Amygdala (tissue), 56 donors: ENCODE data around the gene STEAP1B.
"Not testable (repeated sequence)": the region's sequence is repeated elsewhere in the genome, so short reads cannot be mapped to it uniquely, and the experiment has no call there.

ENCODE experiments used
- DNase-seq, 56 donors: peaks; one replicate each; lab custom pipeline; 2025; lab: John Stamatoyannopoulos, UW

The STEAP1B gene

DNA sequence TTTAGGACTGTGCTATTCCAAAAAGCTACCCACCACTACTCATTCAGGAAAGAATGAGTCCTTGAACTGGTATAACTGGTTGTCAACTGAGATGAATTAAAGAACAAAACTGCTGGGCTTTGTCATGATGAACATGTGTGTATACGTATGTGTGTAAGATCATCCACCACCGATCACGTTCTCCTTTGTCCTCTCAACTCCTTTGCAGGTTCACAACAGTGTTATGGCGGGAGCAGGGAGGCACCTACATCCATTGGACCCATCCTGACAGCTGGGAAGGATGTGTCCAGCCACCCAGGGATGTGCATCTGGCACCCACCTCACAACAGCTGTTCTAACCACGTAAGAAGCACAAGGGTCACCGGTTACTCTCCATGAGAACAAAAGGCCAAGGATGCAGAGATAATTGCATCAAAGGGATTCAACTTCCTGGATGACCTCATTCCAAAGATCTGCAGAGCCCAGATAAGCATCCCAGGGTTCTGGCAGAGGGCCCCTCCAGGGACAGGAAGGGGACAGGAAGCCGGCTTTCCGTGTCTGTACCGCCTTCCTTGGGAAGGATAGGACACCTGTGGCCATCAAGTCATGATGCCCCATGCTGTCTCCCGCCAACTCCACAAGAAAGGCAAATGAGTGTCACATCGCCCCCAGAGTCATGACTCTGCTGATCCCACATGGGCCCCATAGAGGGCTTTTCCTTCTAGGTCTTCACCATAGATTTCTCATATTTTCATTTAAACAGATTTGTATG is 66.1 kb downstream of the STEAP1B start:
- no peak for DNase-seq

DNA sequence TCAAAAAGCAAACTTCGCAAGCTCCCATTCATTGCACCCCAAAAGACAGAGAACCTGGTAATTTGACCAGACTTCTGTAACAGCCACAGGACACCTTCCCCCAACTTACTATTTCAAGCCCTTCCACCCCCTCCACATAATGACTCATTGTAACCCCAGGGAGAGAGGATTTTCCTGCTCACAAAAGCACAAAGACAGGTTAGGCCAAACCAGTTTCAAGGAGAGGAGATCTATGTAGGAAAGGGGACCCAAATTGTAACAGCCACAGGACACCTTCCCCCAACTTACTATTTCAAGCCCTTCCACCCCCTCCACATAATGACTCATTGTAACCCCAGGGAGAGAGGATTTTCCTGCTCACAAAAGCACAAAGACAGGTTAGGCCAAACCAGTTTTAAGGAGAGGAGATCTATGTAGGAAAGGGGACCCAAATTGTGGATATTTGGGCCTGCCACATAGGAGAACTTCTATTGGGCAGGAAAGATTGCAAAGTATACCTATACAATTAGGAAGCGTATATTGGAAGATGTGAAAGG is 66.8 kb downstream of the STEAP1B start:
- DNase-seq, result not testable (repeated sequence)

DNA sequence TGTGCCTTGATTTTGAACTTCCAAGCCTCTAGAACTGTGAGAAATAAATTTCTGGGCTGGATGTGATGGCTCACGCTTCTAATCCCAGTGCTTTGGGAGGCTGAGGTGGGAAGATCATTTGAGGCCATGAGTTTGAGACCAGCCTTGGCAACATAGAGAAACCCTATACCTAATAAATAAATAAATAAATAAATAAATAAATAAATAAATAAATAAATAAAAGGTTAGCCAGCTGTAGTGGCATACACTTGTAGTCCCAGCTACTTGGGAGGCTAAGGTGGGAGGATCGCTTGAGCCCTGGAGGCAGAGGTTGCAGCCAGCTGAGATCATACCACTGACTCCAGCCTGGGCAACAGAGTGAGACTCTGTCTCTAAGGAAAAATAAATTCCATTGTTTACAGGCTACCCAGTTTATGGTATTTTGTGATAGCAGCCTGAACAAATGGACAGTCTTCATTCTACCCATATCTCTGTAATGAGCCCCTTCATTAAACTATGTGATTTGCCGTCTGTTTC is 67.7 kb downstream of the STEAP1B start:
- DNase-seq, result no peak

DNA sequence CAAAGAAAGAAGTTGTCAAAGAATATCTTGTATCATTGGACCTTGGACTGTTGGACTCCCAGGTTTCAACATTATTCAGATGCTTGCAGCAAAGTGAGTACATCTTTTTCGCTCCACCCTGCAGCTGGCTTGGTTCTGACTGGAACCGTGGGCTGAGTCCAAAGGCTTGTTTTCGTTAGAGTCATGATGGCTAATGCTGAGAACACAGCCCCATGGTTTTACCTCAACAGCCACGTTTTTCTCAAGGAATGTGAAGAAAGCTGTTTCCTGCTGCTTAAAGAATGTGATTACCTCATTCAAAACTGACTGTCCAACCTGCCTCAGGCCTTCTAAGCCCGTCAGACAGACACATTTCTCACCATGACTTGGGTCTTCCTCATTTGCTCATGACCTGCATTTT is 69.5 kb downstream of the STEAP1B start:
- no peak for DNase-seq

DNA sequence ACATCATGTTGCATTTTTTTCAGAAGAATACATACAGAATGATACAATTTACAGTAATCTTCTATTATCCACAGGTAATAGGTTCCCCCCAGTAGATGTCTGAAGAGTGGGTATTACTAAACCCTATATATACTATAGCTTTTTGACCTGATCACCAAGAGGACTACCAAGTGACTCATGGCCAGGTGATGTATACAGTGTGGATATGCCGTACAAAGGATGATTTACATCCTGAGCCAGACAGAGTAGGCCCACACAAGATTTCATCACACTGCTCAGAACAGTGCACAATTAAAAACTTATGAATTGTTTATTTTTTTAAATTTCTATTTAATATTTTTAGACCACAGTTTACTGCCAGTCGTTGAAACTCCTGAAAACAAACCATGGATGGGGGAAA is 70.6 kb downstream of the STEAP1B start:
- no peak for DNase-seq

DNA sequence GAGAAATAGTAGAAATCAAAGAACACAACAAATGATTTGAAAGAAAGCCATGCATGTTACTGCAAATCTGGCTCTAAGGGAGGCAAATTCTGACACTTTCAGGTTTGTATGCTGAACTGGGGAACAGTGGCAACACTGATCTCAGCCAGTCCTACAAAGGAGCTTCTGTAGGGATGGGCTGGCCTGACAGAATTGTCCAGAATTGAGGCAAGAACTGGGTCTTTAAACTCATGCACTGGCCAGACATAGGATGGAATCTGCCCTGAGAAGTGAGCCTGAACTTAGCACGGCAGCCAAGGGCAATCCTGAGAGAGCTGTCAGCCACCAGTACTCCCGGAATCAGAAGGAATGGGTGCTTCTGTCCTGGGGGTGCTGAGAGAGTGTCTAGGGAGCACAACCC is 72.1 kb downstream of the STEAP1B start:
- DNase-seq, result peak in 1 of 56 donors; percentile 7

DNA sequence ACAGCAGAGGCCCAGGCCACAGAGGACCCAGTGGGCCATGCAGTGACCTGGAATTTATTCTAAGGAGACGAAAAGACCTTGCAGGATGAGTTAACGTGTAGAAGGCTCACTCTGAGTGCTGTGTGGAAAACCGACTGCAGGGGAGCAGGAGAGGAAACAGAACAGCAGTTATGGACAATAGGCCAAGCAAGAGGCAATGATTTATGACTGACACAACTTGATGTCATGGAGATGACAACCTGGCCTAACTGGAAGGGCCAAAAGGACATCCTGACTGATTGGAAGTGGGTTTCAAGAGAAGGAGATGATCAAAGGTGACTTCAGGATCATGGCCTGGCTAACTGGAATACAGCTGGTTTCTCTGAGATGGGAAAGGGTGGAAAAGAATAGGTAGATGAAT is 72.9 kb downstream of the STEAP1B start:
- no peak for DNase-seq

DNA sequence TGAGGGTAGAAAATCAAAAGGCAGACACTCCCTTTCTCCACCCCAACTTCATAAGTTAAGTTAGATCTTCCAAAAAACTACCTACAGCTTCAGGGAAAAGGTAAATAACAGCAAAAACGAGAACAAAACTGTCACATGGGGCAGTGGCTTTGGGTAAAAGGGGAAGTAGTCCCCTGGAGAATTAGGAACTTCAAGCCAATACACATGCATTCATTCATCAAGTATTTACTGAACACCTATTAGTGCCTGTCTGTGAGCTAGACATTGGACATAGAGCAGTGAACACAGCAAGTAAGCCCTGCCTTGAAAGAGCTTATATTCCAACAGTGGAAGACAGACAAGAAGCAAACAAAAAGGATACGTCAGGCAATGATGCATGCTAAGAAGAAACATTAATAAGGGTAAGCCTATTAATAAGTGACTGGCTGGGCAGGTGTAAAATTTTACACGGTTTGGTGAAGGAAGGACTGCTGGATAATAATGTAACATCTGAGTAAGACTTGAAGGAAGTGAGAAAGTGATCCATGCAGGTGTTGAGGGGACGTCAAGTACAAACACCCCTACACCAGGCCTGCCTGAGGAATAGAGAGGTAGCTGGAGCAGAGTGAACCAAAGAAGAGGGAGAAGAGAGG is 73.4 kb downstream of the STEAP1B start:
- no peak for DNase-seq

DNA sequence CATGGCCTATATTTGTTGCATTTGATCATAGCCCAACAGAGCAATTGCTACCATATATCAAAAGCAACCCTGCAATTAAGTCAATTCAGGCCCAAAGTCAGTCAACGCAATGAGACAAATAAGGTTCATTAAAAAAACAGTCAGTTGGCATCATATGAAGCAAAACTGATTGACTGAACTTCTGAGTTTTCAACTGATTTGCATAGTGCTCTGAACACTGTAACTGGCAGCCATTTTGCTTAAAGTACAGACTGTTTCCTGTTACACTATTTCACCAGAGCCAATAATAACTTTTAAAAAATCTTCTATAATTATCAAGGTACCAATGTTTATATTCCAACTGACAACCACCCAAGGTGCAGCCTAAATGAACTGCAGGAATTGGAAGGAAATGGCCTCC is 74.6 kb downstream of the STEAP1B start:
- DNase-seq, result no peak

DNA sequence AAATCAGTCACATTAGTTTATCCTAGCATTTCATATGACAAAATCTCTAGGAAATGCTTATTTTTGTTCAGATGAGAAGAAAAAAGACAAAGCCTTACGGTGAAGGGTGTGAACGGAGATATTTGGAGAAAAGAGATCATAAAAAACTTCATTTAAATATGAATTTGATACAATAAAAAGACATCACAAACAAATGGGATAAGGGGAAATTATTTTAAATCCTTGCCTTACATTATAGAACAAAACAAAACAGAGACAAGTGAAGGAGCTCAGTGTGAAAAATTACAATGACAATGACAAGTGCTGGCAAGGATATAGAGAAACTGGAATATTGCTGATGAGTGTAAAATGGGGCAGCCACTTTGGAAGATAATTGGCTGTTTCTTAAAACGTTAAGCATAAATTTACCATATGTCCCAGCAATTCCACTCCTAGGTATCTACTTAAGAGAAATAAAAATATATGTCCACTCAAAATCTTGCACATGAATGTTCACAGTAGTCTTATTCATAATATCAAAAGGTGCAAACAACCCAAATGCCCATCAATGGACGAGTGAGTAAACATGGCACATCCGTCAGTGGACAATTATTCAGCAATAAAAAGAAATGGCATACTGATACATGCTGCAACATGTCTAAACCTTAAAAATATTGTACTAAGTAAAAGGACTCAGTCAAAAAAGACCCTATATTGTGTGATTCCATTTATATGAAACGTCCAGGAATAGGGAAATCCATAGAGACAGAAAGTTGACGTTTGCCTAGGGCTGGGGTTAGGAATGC is 77.0 kb downstream of the STEAP1B start:
- DNase-seq, result no peak

DNA sequence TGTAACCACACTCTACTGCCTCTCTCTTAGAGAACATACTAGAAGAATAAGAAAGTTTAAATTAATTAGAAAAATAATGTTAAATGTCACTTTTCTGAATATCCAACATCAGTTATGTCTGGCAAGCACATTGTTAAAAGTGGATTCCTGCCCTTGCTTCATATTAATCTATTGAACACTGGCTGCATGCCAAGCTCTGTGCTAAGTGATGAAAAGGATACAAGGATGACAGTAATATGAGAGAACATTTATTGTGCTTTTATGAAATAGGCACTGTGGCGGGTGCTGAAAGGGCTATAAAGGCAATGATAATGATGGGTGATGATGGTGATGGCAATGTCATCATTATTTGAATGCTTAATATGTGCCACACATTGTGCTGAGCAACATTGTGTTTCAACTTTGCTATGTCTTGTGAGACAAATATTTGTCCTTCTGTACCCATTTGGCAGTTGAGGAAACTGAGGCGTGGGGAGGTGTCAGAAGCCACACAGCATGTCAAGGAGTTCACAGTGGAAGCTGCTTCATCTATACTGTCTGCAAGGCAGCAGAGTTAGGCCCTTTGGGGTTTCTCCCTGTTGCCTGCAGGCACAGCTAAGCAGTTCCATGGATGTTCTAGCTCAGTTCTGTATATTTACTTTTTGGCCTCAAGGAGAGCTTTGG is 78.9 kb downstream of the STEAP1B start:
- DNase-seq, result peak in 2 of 56 donors; percentile 3 to 28

DNA sequence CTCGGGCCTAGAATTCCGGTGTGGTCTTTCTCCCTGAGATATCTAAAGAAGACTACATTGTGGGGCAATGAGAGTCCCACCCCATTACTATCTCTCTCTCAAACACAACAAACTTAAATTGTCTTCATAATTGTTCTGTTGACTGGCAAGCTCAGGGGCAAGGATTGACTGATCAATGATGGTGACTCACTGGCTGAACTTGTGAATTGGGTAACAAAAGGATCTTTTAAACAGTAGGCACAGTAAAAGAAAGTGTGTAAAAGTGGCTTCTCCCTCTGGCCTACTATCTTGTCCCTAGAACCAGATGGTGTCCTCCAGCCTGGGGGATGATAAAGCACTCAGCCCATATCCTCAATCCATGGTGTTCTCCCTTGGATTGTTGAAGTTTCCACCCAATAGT is 80.0 kb downstream of the STEAP1B start:
- DNase-seq, result no peak

DNA sequence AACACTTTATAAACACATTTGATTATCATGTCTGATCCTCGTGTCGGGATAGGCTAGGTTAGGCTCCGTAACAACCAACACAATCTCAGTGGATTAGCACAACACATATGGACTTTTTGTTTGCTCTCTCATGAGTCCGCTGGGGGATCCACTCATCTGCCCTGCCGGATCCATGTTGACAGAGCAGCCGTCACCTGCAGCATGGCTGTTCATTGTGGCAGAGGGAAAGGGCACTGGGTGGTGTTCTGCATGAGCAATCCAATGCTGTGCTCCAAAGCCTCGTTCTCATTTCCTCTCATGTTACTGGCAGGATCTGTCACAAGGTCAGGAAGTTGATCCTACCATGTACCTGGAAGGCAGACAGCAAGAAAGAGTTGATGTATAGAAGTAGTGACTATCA is 80.5 kb downstream of the STEAP1B start:
- no peak for DNase-seq

DNA sequence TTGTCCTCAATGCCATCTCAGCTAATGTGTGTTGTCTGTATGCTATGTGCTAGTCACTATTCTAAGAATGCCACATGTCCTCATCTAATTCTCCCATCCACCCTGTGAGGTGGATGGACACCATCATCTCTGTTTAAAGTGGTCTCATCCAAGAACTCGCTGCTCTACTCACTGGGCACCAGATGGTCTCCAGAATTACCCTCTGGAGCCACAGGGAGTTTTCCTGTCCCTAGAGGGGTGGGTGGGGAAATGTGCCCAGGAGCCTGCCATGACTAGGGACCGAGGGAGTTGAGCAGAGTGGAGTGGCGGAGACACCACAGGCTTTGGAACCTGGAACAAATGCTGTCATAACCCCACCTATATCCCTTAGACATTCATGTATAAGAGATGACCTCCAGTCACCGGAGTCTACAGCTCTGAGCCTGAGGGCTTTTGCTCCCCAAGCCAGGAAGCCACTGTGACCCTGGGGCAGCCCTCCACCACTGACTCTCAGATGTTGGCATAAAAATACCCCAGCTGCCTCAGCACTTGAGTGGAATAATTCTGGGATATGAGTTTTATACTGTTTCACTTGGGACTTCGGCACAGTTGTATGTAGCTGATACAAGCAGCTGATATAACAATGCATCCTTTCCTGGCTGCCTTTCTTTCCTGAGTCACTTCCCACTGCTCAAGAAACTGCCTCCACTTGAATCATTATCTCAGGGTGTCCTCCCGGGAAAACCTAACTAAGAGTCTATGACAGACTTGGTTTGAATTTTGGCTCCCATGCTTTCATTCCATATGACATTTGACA is 81.5 kb downstream of the STEAP1B start:
- DNase-seq, result no peak

DNA sequence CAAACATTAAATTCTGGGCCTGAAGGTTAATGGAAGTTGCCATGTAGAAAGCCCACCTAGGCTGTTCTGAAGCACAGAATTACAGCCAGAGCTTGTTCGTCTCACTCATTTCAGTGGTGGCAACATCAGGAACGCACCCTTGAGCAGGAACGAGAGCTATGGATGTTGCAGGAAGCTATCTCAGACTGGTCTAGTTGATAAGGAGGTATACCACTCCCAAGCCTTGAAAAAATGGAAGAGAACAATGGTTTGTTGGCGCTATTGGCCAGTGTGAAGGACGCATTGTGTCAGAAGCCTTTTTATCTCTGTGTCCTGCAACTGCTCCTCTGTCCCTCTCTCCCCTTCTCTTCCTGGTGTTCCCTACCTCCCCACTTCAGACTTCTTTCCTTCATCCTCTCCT is 82.1 kb downstream of the STEAP1B start:
- DNase-seq, result no peak

DNA sequence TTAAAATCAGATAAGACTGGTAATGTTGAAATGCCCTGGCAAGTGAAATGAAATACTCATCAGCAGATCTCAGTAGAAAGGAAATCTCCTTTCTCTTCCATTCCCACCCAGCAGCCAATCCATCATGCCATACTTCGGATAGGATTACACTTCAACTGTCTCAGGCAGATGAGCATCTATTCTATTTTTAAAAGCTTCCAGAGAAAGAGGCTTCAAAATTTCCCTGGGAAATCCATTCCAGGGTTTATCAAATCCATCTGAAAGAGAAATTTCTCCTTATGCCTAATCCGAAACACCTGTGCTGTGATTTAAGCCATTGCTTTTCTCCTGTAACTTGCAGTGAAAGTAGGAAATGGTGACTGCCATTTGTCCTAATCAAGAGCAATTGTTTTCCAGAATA is 82.6 kb downstream of the STEAP1B start:
- no peak for DNase-seq

DNA sequence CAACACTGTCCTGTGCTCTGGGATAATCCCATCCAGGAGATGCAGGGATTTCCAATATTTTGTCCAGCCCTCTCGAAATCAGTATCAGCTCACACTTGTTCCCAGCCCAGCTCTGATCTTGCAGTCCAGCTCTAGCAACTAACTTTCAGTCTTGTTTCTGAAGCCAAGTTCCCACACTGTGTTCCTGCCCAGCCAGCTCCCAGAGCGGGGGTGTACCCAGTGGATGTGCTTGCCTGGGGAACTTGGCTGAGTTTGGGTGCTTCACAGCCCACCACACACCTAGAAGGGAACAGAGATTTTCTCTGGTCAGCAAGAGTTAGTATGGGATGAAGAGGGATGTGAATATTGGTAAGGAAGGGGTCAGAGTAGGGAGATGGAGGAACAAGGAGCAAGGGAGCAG is 85.6 kb downstream of the STEAP1B start:
- DNase-seq, result no peak

DNA sequence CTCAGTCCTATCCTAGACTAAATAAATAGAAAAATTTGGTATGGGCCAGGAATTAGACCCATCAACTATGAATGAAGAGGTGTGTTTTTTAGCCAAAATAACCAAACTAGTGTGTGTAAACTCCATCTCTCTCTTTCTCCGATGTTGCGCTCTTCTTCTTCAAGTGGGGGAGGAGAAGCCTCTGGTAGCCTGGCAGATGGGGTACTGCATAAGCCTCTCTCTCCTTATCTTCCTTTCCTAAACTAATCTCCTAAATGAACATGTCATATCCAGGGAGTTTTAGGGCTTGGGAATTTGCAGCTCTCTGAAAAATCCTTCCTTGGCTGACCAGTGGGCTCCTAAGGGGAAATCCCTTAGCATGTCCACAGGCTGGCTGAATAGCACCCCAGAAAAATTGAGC is 86.8 kb downstream of the STEAP1B start:
- no peak for DNase-seq

DNA sequence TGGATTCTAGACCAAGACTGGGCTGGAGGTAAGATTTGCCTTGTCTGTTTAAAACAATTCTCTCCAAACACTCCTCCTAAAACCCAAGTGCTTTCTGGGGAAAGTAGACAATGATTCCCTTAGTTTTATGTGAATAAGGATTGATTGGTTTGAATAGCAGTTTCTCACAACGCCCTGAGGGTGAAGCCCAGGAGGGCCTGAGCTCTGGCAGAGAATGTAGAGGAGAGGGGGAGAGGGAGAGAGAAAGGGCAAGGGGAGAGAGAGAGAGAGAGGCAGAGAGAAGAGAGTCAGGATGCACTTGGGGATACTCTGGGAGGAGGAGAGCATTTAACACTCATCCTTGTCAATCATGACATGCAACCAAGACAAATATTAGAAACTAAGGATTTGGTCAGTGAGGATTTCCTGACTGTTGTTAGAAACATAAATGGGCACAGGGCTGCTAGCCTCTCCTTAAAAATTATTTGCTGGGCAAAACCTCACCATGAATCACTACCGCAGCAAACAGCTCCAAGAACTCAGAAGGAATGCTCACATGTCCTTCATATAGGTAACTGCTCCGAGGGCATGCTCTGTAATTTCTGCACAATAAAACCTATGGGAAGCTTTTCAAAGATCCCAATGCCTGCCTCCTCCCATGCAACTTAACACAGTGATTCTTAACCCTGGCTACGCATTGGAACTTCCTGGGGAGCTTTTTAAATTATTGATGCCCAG is 87.9 kb downstream of the STEAP1B start:
- no peak for DNase-seq
